ENCODE results near the gene LDLRAD4. TPM values are rescaled to one million over a fixed set of nuclear protein-coding genes. Genes with fewer than 3 reads are reported as not detected.

Gene LDLRAD4
- total and polyA plus RNA-seq, 9 of the 15 experiments (the other 6 are each of a cell fraction or from before 2014, with no cell fraction given), result 0.01 TPM; not detected in 8

DNA sequence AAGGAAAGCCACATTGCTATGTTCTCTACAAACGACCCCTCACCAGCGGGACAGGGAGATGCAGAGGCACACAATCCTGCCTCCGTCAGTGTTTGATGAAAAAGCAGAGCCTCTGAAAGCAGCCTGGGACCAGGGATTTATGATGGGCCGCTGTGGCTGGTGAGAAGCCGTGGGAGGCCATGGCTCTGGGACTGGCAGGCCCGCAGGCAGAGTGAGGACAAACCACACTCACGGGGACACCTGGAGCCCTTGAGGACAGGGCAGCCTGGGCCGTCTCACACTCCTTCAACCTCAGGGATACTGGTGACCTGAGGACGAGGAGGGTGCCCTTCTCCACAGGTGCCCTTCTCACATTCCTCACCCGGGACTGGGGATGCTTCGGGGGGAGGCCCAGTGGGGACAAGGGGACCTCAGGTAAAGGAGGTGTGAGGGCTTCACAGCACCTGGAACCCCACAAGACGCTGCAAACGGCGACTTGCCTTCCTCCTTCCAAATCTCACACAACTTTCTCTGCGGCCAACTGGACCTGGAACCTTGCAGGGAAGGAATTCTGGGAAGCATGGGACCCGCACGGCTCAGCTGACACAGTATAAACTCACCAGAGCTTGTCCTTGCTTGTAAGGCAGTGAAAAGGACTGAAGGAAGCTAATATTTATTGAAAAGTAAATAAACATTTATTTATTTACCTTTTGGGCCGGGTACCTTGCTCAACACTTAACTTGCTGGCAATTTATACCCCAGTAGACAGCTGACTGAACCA lies 5.3 kb upstream of the LDLRAD4 start:
- intact Hi-C loops (cut with micrococcal nuclease), result loop anchor here (10.0 kb wide), 1 partner anchor 48 kb away; no protein-coding TSS in a partner anchor
- TF ChIP-seq SUPT5H (IDR thresholded peaks at IDR 0.05) (no peak), ZFPM2 (CRISPR knock-in tag; IDR thresholded peaks at IDR 0.05) (no peak), YY1 (IDR thresholded peaks at IDR 0.05; ENCODE audit: borderline replicate concordance in 1 of 3, control insufficient read depth in 1 of 3, extremely low read depth in 1 of 3, insufficient read depth in 3 of 3, insufficient read length in 1 of 3, insufficient replicate concordance in 2 of 3, low read depth in 1 of 3, low read length in 2 of 3) (no peak), YBX1 (IDR thresholded peaks at IDR 0.05) (no peak), JUND (IDR thresholded peaks at IDR 0.05; ENCODE audit: borderline replicate concordance, low read depth, low read length) (no peak), JUND (tag; IDR thresholded peaks at IDR 0.05; ENCODE audit: borderline replicate concordance, low read depth, low read length) (no peak), U2AF2 (optimal IDR thresholded peaks at IDR 0.05; ENCODE audit: low read depth, low read length) (no peak), TEAD4 (IDR thresholded peaks at IDR 0.05; ENCODE audit: low read length) (no peak), TEAD4 (CRISPR knock-in tag; IDR thresholded peaks at IDR 0.05; ENCODE audit: borderline replicate concordance) (no peak), KDM4B (IDR thresholded peaks at IDR 0.05; ENCODE audit: borderline replicate concordance in 2 of 2, low read depth in 1 of 2) (no peak), ZNF431 (CRISPR knock-in tag; IDR thresholded peaks at IDR 0.05) (no peak), STAG1 (CRISPR knock-in tag; IDR thresholded peaks at IDR 0.05; ENCODE audit: borderline replicate concordance) (no peak), TBL1XR1 (IDR thresholded peaks at IDR 0.05; ENCODE audit: low read length in 2 of 2) (no peak)
- TF ChIP-seq, protein P1, sequence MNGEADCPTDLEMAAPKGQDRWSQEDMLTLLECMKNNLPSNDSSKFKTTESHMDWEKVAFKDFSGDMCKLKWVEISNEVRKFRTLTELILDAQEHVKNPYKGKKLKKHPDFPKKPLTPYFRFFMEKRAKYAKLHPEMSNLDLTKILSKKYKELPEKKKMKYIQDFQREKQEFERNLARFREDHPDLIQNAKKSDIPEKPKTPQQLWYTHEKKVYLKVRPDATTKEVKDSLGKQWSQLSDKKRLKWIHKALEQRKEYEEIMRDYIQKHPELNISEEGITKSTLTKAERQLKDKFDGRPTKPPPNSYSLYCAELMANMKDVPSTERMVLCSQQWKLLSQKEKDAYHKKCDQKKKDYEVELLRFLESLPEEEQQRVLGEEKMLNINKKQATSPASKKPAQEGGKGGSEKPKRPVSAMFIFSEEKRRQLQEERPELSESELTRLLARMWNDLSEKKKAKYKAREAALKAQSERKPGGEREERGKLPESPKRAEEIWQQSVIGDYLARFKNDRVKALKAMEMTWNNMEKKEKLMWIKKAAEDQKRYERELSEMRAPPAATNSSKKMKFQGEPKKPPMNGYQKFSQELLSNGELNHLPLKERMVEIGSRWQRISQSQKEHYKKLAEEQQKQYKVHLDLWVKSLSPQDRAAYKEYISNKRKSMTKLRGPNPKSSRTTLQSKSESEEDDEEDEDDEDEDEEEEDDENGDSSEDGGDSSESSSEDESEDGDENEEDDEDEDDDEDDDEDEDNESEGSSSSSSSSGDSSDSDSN (IDR thresholded peaks at IDR 0.05; ENCODE audit: borderline replicate concordance in 1 of 2, low read depth in 2 of 2, low read length in 2 of 2), result no peak
- TF ChIP-seq, protein P2, sequence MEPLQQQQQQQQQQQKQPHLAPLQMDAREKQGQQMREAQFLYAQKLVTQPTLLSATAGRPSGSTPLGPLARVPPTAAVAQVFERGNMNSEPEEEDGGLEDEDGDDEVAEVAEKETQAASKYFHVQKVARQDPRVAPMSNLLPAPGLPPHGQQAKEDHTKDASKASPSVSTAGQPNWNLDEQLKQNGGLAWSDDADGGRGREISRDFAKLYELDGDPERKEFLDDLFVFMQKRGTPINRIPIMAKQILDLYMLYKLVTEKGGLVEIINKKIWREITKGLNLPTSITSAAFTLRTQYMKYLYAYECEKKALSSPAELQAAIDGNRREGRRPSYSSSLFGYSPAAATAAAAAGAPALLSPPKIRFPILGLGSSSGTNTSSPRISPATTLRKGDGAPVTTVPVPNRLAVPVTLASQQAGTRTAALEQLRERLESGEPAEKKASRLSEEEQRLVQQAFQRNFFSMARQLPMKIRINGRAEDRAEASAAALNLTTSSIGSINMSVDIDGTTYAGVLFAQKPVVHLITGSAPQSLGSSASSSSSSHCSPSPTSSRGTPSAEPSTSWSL (CRISPR knock-in tag; IDR thresholded peaks at IDR 0.05; ENCODE audit: borderline replicate concordance), result no peak
- Histone ChIP-seq H3K9ac (ENCODE audit: insufficient read depth in 1 of 2, low read depth in 2 of 2, low read length in 2 of 2) (no peak overlapping the region), H3K9me1 (ENCODE audit: control insufficient read depth, insufficient read depth, low read length) (no peaks in the 10 kb centered on the region), H3K27me3 (ENCODE audit: control insufficient read depth in 2 of 2, insufficient read depth in 2 of 2, low read length in 2 of 2) (peaks cover 30 to 42% of the 10 kb centered on the region in 2 experiments), H3K9me3 (replicated peaks; ENCODE audit: control insufficient read depth, insufficient read depth, low read depth, low read length) (no peaks in the 10 kb centered on the region), H3K4me2 (ENCODE audit: insufficient read depth, low read length) (no peak overlapping the region), H3K4me1 (replicated peaks in 1 of 2; ENCODE audit: control insufficient read depth in 2 of 2, insufficient read depth in 2 of 2, low read length in 2 of 2) (peaks cover 0 to 15% of the 10 kb centered on the region in 2 experiments; a peak in 2 of 5 replicates), H3K36me3 (ENCODE audit: control insufficient read depth, insufficient read depth, low read length) (no peaks in the 10 kb centered on the region), H3K27ac (ENCODE audit: extremely low read depth, low read depth, low read length) (no peak overlapping the region), H3K4me3 (no peak overlapping the region), H4K20me1 (replicated peaks; ENCODE audit: control insufficient read depth, insufficient read depth, low read length) (peaks cover 6% of the 10 kb centered on the region; the same call in 1 of the 2 replicates), H3K79me2 (ENCODE audit: control insufficient read depth, insufficient read depth, low read length) (no peaks in the 10 kb centered on the region), H2AFZ (ENCODE audit: low read depth, low read length) (no peak overlapping the region)
- POLR2A ChIA-PET, result interaction anchor here (0.6 kb wide), 1 partner anchor 8 kb away, joined by 3 read pairs; no protein-coding TSS in a partner anchor
- in situ Hi-C loops (cut with MboI), result no loop called here
- WGBS (ENCODE audit: insufficient coverage, low coverage, missing lambda C conversion rate), result 0% methylated on average over 17 of the region's 18 CpGs
- FAIRE-seq, result no peak
- CTCF ChIA-PET (ENCODE audit: low intra/inter-chr PET ratio), result no interaction called here
- DNase-seq (ENCODE audit: extremely low read depth in 1 of 4, low spot score in 3 of 4), result no peak
- no peak for ATAC-seq
- BruUV-seq (replicated peaks), result no TSS peak

Measured in K562 (cell line).